T-helper 17 cell (primary cell): ENCODE measurements around the gene NBPF20. TPM values are rescaled to one million over a fixed set of nuclear protein-coding genes. Genes with fewer than 3 reads are reported as not detected.
"Not testable (repeated sequence)": the region's sequence is repeated elsewhere in the genome, so short reads cannot be mapped to it uniquely, and the experiment has no call there.

Experiments used
- ATAC-seq: fragments of 150-1000 bp; cut with Tn5 transposase; 2 replicates; pipeline ENCODE4 v1.10.0; 2021; ENCODE audit warnings: mild to moderate bottlenecking, moderate library complexity
- DNase-seq, 3 donors: peaks; one replicate each; pipeline versions ENCODE4 v3.0.0 to v3.0.0-alpha.2; 2020 to 2021
- H3K9me3 ChIP-seq: one replicate; pipeline ENCODE4 v1.7.0; 2013; ENCODE audit warnings: low read length, mild to moderate bottlenecking; ENCODE audit not compliant: control insufficient read depth, poor library complexity, severe bottlenecking
- H3K27ac Mint-ChIP-seq: one replicate; pipeline ENCODE4 v1.8.0; 2022; ENCODE audit warnings: mild to moderate bottlenecking, moderate library complexity, mixed read lengths
- H3K27me3 Mint-ChIP-seq: one replicate; pipeline ENCODE4 v1.8.0; 2022; ENCODE audit warnings: mixed read lengths
- H3K36me3 Mint-ChIP-seq: one replicate; pipeline ENCODE4 v1.8.0; 2022; ENCODE audit warnings: low read depth, mixed read lengths
- H3K4me1 Mint-ChIP-seq: one replicate; pipeline ENCODE4 v1.8.0; 2022; ENCODE audit warnings: mild to moderate bottlenecking, mixed read lengths
- H3K4me3 Mint-ChIP-seq: one replicate; pipeline ENCODE4 v1.8.0; 2022; ENCODE audit warnings: mild to moderate bottlenecking, moderate library complexity, mixed read lengths
- total RNA-seq, 4 donors: library from RNA in 2 of 4; stranded (reverse) in 2 of 4; gene quantifications; one replicate each; pipeline ENCODE4 v1.2.3 and lab custom pipeline; 2022 to 2026

NBPF20 gene
- total RNA-seq, 2 donors from 2014 or later: 3.6 to 4.4 TPM

DNA sequence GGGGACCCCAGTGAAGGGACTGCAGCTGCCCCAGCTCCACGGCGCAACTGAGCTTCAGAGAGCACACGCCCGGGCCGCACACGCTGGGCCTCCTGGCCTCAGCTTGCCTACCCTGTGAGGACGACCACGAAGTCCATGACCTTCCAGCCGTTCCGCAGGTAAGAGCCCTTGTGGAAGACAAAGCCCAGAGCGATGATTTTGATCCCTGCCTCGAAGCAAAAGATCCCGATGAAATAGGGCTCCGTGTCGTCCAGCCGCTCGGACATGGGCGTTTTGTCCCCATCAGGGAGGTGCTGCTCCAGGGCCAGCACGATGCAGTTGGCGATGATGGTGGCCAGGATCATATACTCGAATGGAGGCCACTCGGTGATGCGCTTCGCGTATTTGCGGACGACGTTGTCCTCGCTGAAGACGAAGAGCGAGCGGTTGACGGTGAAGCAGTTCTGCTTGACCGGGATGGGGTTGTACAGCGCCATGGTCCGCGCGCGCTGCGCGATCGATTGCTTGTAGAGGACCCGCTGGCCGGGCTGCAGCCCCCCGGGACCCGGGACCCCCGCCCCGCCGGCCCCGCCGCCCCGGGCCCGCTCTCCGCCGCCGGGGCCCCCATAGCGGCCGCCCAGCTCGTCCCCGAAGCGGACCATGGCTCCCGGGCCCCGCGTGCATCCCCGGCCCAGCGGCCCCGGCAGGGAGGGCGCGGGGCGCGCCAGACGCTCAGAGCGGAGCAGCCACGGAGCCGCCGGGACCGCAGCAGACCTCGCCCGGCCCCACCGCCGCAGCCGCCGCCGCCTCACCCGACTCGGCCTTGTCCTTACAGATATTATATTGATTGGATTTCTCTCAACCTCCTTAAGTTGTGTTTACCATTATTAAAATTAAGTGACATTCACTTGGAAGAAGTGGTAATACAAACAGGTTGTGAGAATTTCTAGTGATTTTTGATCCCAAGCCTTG is 28.7 kb upstream of the NBPF20 start:
- not testable (repeated sequence) for H3K27ac Mint-ChIP-seq, DNase-seq, H3K9me3 ChIP-seq, H3K4me3 Mint-ChIP-seq, H3K36me3 Mint-ChIP-seq, H3K4me1 Mint-ChIP-seq, ATAC-seq
- H3K27me3 Mint-ChIP-seq: peaks cover 16% of the 10 kb centered on the region

DNA sequence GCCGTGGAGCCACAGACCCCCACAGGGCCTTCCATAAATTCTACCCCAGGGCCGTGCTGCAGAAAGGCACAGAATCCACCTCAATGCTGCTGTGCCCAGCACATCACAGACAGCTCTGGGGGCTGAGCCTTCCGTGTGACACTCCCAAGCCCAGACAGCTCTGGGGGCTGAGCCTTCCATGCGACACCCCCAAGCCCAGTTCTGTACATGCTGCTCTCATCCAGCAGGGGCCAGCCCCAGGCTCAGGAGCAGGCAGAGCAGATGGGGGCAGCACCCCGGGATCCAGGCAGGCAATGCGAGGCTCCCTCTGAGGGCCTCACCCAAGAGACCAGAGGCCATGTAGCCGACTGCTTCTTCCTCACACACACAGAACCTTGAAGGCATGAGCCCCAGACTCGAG is 27.1 kb upstream of the NBPF20 start:
- not testable (repeated sequence) for H3K36me3 Mint-ChIP-seq, H3K4me1 Mint-ChIP-seq, ATAC-seq, H3K27me3 Mint-ChIP-seq, H3K27ac Mint-ChIP-seq, H3K4me3 Mint-ChIP-seq, DNase-seq, H3K9me3 ChIP-seq

DNA sequence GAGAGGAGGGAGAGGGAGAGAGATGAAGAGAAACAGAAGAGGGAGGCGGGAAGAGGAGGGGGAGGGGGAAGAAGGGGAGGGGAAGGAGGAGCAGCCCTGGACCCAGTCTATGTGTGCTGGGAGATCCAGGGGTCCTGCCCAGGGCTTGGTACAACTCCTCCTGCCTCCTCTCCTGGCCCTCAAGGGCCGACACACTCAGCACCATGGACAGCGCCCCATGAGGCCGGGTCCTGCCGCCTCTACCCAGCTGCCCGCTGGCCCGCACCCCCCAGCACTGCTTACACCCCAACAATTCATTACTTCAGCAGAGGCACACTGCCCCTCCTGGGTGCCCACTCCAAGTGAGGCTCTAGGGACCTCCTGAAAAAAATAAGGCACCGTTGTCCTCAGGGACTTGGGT is 26.5 kb upstream of the NBPF20 start:
- not testable (repeated sequence) for H3K27me3 Mint-ChIP-seq, H3K27ac Mint-ChIP-seq, H3K9me3 ChIP-seq, DNase-seq, H3K36me3 Mint-ChIP-seq, H3K4me3 Mint-ChIP-seq, H3K4me1 Mint-ChIP-seq
- peak; percentile 50 for ATAC-seq

DNA sequence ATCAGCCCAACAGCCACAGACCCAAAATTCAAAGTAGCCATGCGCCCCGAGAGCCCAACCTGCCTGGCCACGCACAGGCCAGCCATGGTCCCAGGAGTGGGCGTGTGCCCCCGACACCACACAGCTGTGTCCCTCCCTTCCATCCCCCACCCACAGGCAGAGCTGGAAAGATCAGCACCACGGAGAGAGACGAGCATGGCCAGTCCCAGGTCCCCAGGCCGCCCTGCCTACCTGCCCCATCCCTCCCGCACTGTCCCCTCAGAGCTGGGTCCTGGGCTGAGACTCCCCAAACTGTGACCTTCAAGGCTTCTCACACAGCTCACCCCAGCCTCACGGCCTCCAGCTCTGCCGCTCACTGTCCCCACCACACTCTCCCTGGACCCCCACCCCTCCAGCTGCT is 19.8 kb upstream of the NBPF20 start:
- not testable (repeated sequence) for H3K36me3 Mint-ChIP-seq

DNA sequence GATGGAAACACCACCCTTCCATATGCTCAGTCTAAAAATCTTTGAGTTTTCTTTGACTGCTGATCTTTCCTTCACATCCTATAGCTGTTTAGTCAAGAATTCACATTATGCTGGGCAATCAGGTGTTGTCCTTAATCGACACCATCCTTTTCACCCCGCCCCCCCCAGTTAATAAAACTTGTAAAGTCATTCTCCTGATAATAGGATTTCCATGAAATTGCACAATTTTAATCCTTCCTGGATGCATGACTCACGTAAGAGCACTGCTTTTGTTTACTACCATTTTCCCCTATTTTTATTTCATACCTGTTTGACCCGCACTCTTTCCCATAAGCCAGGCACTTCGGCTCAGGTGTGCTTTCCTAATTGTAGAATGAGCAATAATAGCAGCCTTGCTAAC is 16.9 kb upstream of the NBPF20 start:
- not testable (repeated sequence) for H3K4me1 Mint-ChIP-seq, DNase-seq, H3K27ac Mint-ChIP-seq, ATAC-seq, H3K27me3 Mint-ChIP-seq, H3K4me3 Mint-ChIP-seq, H3K9me3 ChIP-seq, H3K36me3 Mint-ChIP-seq

More for the DNA sequence above, 19.8 kb upstream of the NBPF20 start:
- ATAC-seq, H3K27me3 Mint-ChIP-seq, H3K9me3 ChIP-seq, H3K27ac Mint-ChIP-seq, H3K4me1 Mint-ChIP-seq, H3K4me3 Mint-ChIP-seq, DNase-seq: not testable (repeated sequence)

DNA sequence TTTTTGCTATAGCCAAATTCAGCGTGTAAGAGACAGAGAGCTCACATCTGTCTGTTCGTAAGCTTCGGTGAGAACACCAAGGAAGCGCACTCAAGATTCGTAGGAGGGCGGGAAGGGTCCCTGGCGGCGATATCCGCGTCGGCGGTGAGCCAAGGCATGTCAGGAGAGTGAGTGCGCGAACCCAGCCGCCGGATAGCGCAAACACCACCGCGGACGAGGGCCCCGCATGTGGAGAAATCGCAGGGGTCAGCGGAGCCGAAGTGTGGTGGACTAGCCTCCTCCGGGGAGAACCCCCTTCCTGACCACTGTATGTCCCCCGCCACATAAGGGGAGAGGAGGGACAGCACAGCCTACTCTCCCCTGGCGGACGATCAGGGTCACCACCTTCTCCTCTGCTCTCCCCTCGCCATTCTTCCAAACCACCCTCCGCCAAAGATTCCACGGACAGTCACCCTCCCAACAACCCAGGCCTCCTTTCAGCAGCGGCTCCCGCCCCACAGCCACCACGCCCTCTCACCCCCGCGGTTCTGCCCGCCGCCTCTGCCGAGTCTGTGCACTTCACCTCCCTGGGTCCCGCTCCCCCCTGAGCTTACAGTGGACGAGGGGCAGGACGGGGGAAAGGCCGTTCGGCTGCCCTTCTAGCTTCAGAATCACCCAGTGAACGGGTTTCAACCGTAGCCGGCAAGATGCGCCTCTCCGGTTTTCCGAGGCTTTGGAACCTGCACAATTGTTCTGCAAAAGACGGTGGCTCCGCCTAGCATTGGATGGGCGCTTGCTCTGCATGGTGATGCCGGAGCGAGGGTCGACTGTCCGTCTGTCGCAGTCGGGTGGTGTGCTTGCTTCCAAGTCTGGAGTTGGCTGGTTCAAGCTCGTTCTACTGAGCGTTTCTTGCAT is 6.2 kb upstream of the NBPF20 start:
- peak; percentile 33 for ATAC-seq
- Mint-ChIP-seq H3K4me3 (peak overlapping the region; percentile 78), H3K27me3 (peaks cover 45% of the 10 kb centered on the region)
- not testable (repeated sequence) for DNase-seq, H3K9me3 ChIP-seq, H3K27ac Mint-ChIP-seq, H3K4me1 Mint-ChIP-seq, H3K36me3 Mint-ChIP-seq

DNA sequence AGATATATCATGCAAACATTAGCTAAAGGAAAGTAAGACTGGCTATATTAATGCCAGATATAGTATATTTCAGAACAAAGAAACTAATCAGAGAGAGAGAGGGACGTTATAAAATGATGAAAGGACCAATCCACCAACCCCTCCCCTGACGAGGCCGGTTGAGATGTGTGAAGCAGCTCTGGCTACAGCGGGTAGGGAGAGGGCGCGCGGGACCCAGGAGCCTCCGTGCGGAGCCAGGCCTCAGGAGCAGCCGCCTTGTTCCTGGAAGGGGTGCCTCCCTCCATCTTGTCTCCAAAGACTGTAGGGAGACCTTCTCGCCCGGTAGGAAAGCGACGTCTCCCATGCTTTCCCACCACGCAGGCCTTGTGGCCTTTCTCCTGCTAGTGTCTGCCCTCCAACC is 5.4 kb upstream of the NBPF20 start:
- not testable (repeated sequence) for H3K4me1 Mint-ChIP-seq, ATAC-seq, H3K36me3 Mint-ChIP-seq, H3K9me3 ChIP-seq, H3K27ac Mint-ChIP-seq, DNase-seq, H3K4me3 Mint-ChIP-seq
- H3K27me3 Mint-ChIP-seq: peaks cover 45% of the 10 kb centered on the region

DNA sequence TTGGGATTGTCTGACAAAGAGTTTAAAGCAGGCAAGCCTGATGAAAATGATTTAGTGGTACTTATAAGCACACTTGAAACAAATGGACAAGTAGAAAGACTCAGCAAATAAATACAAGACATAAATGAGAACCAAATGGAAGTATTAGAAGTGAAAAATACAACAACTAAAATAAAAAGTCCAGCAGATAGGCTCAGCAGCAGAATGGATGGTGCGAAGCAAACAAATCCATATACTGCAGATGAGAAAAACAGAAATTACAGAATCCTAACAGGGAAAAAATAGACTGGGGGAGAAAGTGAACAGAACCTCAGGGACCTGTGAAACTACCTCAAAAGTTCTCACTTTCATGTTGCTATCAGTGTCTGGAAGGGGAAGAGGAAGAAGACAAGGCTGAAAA is 3.9 kb upstream of the NBPF20 start:
- not testable (repeated sequence) for H3K9me3 ChIP-seq, H3K4me1 Mint-ChIP-seq, H3K27ac Mint-ChIP-seq, H3K4me3 Mint-ChIP-seq, DNase-seq, ATAC-seq, H3K36me3 Mint-ChIP-seq
- H3K27me3 Mint-ChIP-seq: peaks cover 45% of the 10 kb centered on the region

DNA sequence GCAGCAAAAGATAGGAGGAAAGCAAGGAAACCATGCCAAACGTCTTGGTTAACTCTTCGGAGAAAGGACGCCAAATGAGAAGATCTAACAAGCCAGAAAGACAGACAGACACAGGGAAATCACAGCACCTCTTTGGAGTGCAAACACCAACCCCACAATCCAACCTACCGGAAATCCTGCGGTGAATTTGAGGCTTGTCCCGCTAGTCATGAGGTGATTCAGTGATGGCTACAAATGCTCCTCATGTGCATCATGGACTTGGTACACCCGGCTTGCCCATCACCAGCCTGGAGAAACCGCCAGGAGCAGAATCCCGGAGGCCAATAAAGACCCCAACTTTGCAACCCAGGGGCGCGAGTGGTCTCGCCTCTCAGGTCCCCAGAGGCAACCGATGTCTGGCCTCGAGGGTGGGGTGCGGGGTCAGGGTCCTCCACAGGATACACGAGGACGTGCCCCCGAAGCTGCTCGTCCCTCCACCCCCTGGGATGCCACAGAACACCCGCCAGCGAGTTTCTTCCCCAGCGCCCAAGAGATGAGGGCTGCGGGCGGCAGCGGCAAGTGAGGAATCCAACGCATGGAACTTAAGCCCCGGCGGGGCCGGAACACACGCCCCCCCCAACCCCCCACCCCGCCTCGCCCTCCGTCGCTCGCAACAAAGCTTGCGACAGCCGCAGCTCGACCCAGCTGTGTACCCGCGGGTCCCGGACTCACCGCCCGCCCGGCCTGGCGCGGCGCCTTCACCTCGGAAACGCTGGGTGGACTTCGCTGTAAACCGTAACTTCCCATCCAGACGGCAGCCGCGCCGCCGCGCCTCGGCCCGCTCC is 579 bp downstream of the NBPF20 start:
- H3K36me3 Mint-ChIP-seq, H3K9me3 ChIP-seq, H3K4me1 Mint-ChIP-seq: not testable (repeated sequence)
- Mint-ChIP-seq H3K27ac (peak overlapping the region; percentile 45), H3K27me3 (peaks cover 25% of the 10 kb centered on the region), H3K4me3 (peak overlapping the region; percentile 97)
- ATAC-seq: peak; percentile 79
- peak in 1 of 3 donors; percentile 28 for DNase-seq

GRCh38 chr1:145415149-145415548 is 10.3 kb downstream of the NBPF20 start:
- not testable (repeated sequence) for ATAC-seq, H3K9me3 ChIP-seq, H3K36me3 Mint-ChIP-seq, H3K4me3 Mint-ChIP-seq, H3K4me1 Mint-ChIP-seq, H3K27ac Mint-ChIP-seq, DNase-seq, H3K27me3 Mint-ChIP-seq

- not testable (repeated sequence) for H3K4me3 Mint-ChIP-seq, H3K4me1 Mint-ChIP-seq, H3K9me3 ChIP-seq, H3K36me3 Mint-ChIP-seq, H3K27me3 Mint-ChIP-seq, ATAC-seq, DNase-seq, H3K27ac Mint-ChIP-seq
Observed at GRCh38 chr1:145407266-145407665, 18.1 kb downstream of the NBPF20 start.

DNA sequence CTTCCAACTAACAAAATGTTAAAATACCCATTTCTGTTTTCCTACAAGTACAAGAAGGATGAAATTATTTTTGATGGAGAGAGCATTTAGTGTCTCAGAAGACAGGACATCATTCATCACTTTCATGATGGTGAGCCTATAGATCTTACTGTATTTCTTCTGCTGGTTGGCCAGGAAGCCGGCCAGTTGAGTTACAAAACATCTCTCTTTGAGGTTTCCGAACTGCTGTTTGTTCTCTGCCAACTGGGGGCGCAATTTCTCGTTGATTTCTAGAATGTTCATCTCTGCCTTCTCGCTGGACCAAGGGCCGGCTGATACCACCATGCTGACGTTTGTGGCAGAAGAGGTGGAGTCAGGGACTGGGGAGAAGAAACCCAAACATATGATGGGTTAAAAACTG is 20.5 kb downstream of the NBPF20 start:
- DNase-seq, H3K27ac Mint-ChIP-seq: not testable (repeated sequence)

GRCh38 chr1:145400701-145401100 is 24.7 kb downstream of the NBPF20 start:
- not testable (repeated sequence) for H3K36me3 Mint-ChIP-seq, ATAC-seq, H3K27ac Mint-ChIP-seq, DNase-seq, H3K27me3 Mint-ChIP-seq, H3K4me3 Mint-ChIP-seq, H3K4me1 Mint-ChIP-seq, H3K9me3 ChIP-seq

More for the DNA sequence above, 20.5 kb downstream of the NBPF20 start:
- H3K4me3 Mint-ChIP-seq, H3K36me3 Mint-ChIP-seq, H3K9me3 ChIP-seq, ATAC-seq, H3K27me3 Mint-ChIP-seq, H3K4me1 Mint-ChIP-seq: not testable (repeated sequence)
